ENCODE results near the gene MAP7D2. TPM values are rescaled to one million over a fixed set of nuclear protein-coding genes. Genes with fewer than 3 reads are reported as not detected.

MAP7D2 gene
- total and polyA plus RNA-seq, 4 experiments from 2014 or later = 0.14 to 0.17 TPM; not detected in 2

- DNase-seq = no peak
- H3K27me3 ChIP-seq (ENCODE audit: insufficient read depth, low read length) = no peaks in the 10 kb centered on the region
- H3K4me1 Mint-ChIP-seq = no peaks in the 10 kb centered on the region
Observed at GRCh38 chrX:20019672-20020365, 96.9 kb downstream of the MAP7D2 start.

DNA sequence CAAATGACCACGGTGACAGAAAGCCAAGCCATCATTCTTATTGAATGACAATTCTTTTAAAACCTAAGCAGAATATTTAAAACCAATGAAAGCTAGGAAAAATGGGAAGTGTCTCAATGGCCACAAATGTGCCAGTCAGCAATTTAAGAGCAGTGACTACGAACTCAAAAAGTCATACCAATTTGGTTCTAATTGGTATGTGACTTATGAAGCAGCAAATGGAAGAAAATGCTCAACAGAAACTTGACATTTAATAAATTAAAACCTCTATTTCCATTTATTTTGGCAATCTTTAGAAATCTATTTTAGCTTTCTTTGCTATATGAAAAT is 100.1 kb downstream of the MAP7D2 start:
- Mint-ChIP-seq H3K4me3 (no peak overlapping the region), H3K9me3 (peaks cover 3 to 22% (median 11%) of the 10 kb centered on the region in 8 donors), H3K27me3 (peaks cover 0 to 2% of the 10 kb centered on the region in 2 donors), H3K4me1 (no peaks in the 10 kb centered on the region), H3K36me3 (peaks cover 0 to 26% of the 10 kb centered on the region in 2 donors), H3K27ac (no peak overlapping the region)
- CTCF ChIA-PET (ENCODE audit: partially characterized antibody) = no interaction called here
- Histone ChIP-seq H3K27me3 (ENCODE audit: insufficient read depth, low read length) (no peaks in the 10 kb centered on the region), H3K27ac (ENCODE audit: low read depth, low read length) (no peak overlapping the region), H3K36me3 (ENCODE audit: insufficient read depth, low read length) (no peaks in the 10 kb centered on the region), H3K4me1 (ENCODE audit: insufficient read depth, low read length) (no peaks in the 10 kb centered on the region), H3K9me3 (ENCODE audit: control insufficient read depth in 1 of 2, low read length in 2 of 2) (no peaks in the 10 kb centered on the region), H3K4me3 (ENCODE audit: low read length in 2 of 2) (no peak overlapping the region)
- intact Hi-C loops (cut with micrococcal nuclease) = no loop called here
- POLR2A ChIA-PET (ENCODE audit: partially characterized antibody) = no interaction called here
- no peak for DNase-seq

More at GRCh38 chrX:20019672-20020365, 96.9 kb downstream of the MAP7D2 start:
- H3K4me1 ChIP-seq (ENCODE audit: insufficient read depth, low read length) = no peaks in the 10 kb centered on the region
- Mint-ChIP-seq H3K9me3 (peaks cover 3 to 21% (median 11%) of the 10 kb centered on the region in 8 donors), H3K4me3 (no peak overlapping the region), H3K27me3 (peaks cover 0 to 5% of the 10 kb centered on the region in 2 donors), H3K36me3 (peaks cover 0 to 38% of the 10 kb centered on the region in 2 donors), H3K27ac (no peak overlapping the region)
- no peaks in the 10 kb centered on the region for H3K36me3 ChIP-seq (ENCODE audit: insufficient read depth, low read length)
- H3K27ac ChIP-seq (ENCODE audit: low read depth, low read length) = no peak overlapping the region
- CTCF ChIA-PET (ENCODE audit: partially characterized antibody) = no interaction called here
- POLR2A ChIA-PET (ENCODE audit: partially characterized antibody) = no interaction called here
- no peak overlapping the region for H3K4me3 ChIP-seq (ENCODE audit: low read length in 2 of 2)
- H3K9me3 ChIP-seq (ENCODE audit: control insufficient read depth in 1 of 2, low read length in 2 of 2) = no peaks in the 10 kb centered on the region
- intact Hi-C loops (cut with micrococcal nuclease) = no loop called here

- H3K36me3 Mint-ChIP-seq = peaks cover 0 to 24% of the 10 kb centered on the region in 2 donors
- no peaks in the 10 kb centered on the region for H3K4me1 Mint-ChIP-seq
- no peak overlapping the region for H3K4me3 Mint-ChIP-seq
- no peak overlapping the region for H3K27ac Mint-ChIP-seq
- Histone ChIP-seq H3K9me3 (ENCODE audit: control insufficient read depth in 1 of 2, low read length in 2 of 2) (no peaks in the 10 kb centered on the region), H3K4me3 (ENCODE audit: low read length in 2 of 2) (no peak overlapping the region), H3K4me1 (ENCODE audit: insufficient read depth, low read length) (no peaks in the 10 kb centered on the region), H3K27me3 (ENCODE audit: insufficient read depth, low read length) (no peaks in the 10 kb centered on the region), H3K27ac (ENCODE audit: low read depth, low read length) (no peak overlapping the region), H3K36me3 (ENCODE audit: insufficient read depth, low read length) (no peaks in the 10 kb centered on the region)
- ChIA-PET CTCF (ENCODE audit: partially characterized antibody) (no interaction called here), POLR2A (ENCODE audit: partially characterized antibody) (no interaction called here)
- intact Hi-C loops (cut with micrococcal nuclease) = no loop called here
- H3K27me3 Mint-ChIP-seq = peaks cover 0 to 2% of the 10 kb centered on the region in 2 donors
- DNase-seq = no peak
- H3K9me3 Mint-ChIP-seq = peaks cover 3 to 22% (median 11%) of the 10 kb centered on the region in 8 donors
Observed at GRCh38 chrX:20015945-20016615, 100.6 kb downstream of the MAP7D2 start.

- POLR2A ChIA-PET (ENCODE audit: partially characterized antibody) = no interaction called here
- no peak overlapping the region for H3K27ac Mint-ChIP-seq
Observed at GRCh38 chrX:20015422-20015821, 101.3 kb downstream of the MAP7D2 start.

DNA sequence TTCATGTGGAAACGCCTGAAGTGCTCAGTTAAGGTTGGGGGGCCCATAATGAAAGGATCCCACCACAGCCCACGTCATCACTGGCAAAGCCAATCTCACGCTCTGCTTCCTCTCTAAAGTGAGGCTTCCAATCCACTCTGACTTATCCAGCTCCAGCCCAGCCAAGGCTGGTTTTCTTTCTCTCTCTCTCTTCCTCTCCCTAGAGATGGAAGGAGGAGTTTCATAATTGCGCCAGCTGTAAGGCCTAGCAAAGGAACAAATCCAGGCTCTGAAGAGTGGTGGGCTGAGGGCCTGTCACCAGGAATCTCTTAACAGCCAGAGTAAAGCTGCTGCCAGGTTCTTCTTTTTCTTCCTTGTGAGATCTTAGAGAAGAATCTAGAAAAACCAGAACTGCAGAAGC is 105.1 kb downstream of the MAP7D2 start:
- no peaks in the 10 kb centered on the region for H3K4me1 ChIP-seq (ENCODE audit: insufficient read depth, low read length)
- no peak overlapping the region for H3K27ac Mint-ChIP-seq
- no peaks in the 10 kb centered on the region for H3K36me3 ChIP-seq (ENCODE audit: insufficient read depth, low read length)
- H3K9me3 Mint-ChIP-seq = peaks cover 3 to 19% (median 9%) of the 10 kb centered on the region in 8 donors
- no peaks in the 10 kb centered on the region for H3K9me3 ChIP-seq (ENCODE audit: control insufficient read depth in 1 of 2, low read length in 2 of 2)
- ChIA-PET POLR2A (ENCODE audit: partially characterized antibody) (no interaction called here), CTCF (ENCODE audit: partially characterized antibody) (no interaction called here)
- H3K36me3 Mint-ChIP-seq = peaks cover 0 to 21% of the 10 kb centered on the region in 2 donors
- no peaks in the 10 kb centered on the region for H3K27me3 ChIP-seq (ENCODE audit: insufficient read depth, low read length)
- H3K4me1 Mint-ChIP-seq = no peaks in the 10 kb centered on the region
- H3K4me3 Mint-ChIP-seq = no peak overlapping the region
- H3K27me3 Mint-ChIP-seq = no peaks in the 10 kb centered on the region
- no peak overlapping the region for H3K4me3 ChIP-seq (ENCODE audit: low read length in 2 of 2)
- DNase-seq = no peak
- H3K27ac ChIP-seq (ENCODE audit: low read depth, low read length) = no peak overlapping the region
- intact Hi-C loops (cut with micrococcal nuclease) = no loop called here

More at GRCh38 chrX:20015422-20015821, 101.3 kb downstream of the MAP7D2 start:
- H3K27me3 Mint-ChIP-seq = peaks cover 0 to 2% of the 10 kb centered on the region in 2 donors
- Histone ChIP-seq H3K4me1 (ENCODE audit: insufficient read depth, low read length) (no peaks in the 10 kb centered on the region), H3K9me3 (ENCODE audit: control insufficient read depth in 1 of 2, low read length in 2 of 2) (no peaks in the 10 kb centered on the region), H3K27ac (ENCODE audit: low read depth, low read length) (no peak overlapping the region), H3K4me3 (ENCODE audit: low read length in 2 of 2) (no peak overlapping the region), H3K36me3 (ENCODE audit: insufficient read depth, low read length) (no peaks in the 10 kb centered on the region), H3K27me3 (ENCODE audit: insufficient read depth, low read length) (no peaks in the 10 kb centered on the region)
- CTCF ChIA-PET (ENCODE audit: partially characterized antibody) = no interaction called here
- DNase-seq = no peak
- no peaks in the 10 kb centered on the region for H3K4me1 Mint-ChIP-seq
- H3K9me3 Mint-ChIP-seq = peaks cover 3 to 22% (median 11%) of the 10 kb centered on the region in 8 donors
- intact Hi-C loops (cut with micrococcal nuclease) = no loop called here
- H3K36me3 Mint-ChIP-seq = peaks cover 0 to 24% of the 10 kb centered on the region in 2 donors
- H3K4me3 Mint-ChIP-seq = no peak overlapping the region

DNA sequence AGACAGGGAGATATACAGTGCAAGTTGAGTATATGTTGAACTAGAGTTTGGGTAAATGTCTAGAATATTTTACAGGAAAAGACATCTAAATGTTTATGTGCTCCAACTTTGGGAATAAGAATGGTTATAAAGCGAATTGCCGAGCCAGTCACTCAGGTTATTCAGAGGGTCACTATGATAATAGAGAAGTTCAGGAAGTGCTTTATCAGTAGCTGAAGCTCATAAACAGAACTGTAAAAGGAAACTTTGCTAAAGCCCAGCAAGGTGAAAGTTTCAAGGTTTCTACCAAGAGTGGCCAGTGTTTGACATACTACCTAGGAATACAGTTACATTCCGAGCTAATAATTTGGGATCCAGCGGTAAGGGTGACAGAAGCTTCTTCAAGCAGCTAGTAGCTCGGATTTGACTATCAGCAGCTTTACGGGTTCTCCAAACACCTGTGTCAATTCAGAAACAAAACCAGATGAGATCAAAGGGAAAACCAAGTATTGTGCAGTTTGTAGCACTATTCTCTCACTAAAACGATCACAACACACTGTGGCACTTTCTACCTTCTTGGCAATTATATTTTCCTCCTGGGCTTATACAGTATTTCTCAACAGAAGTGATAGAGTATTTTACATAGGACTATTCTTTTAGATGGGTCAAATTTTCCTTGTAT is 108.6 kb downstream of the MAP7D2 start:
- CTCF ChIA-PET (ENCODE audit: partially characterized antibody) = no interaction called here
- no peak for DNase-seq
- Mint-ChIP-seq H3K4me1 (no peaks in the 10 kb centered on the region), H3K27me3 (no peaks in the 10 kb centered on the region), H3K4me3 (peak overlapping the region in 1 of 8 donors; percentile 4), H3K27ac (no peak overlapping the region), H3K36me3 (no peaks in the 10 kb centered on the region), H3K9me3 (peaks cover 0 to 5% (median 0%) of the 10 kb centered on the region in 8 donors)
- Histone ChIP-seq H3K27ac (ENCODE audit: low read depth, low read length) (no peak overlapping the region), H3K9me3 (ENCODE audit: control insufficient read depth in 1 of 2, low read length in 2 of 2) (no peaks in the 10 kb centered on the region), H3K4me3 (ENCODE audit: low read length in 2 of 2) (no peak overlapping the region), H3K27me3 (ENCODE audit: insufficient read depth, low read length) (no peaks in the 10 kb centered on the region), H3K36me3 (ENCODE audit: insufficient read depth, low read length) (no peaks in the 10 kb centered on the region), H3K4me1 (ENCODE audit: insufficient read depth, low read length) (no peaks in the 10 kb centered on the region)
- POLR2A ChIA-PET (ENCODE audit: partially characterized antibody) = no interaction called here
- intact Hi-C loops (cut with micrococcal nuclease) = no loop called here

GRCh38 chrX:20005883-20006282 is 110.8 kb downstream of the MAP7D2 start:
- no peak for DNase-seq
- H3K9me3 ChIP-seq (ENCODE audit: control insufficient read depth in 1 of 2, low read length in 2 of 2) = no peaks in the 10 kb centered on the region
- no peaks in the 10 kb centered on the region for H3K4me1 ChIP-seq (ENCODE audit: insufficient read depth, low read length)
- H3K36me3 ChIP-seq (ENCODE audit: insufficient read depth, low read length) = no peaks in the 10 kb centered on the region
- no peak overlapping the region for H3K27ac ChIP-seq (ENCODE audit: low read depth, low read length)
- ChIA-PET CTCF (ENCODE audit: partially characterized antibody) (no interaction called here), POLR2A (ENCODE audit: partially characterized antibody) (no interaction called here)
- no peaks in the 10 kb centered on the region for H3K27me3 Mint-ChIP-seq
- no peak overlapping the region for H3K27ac Mint-ChIP-seq
- H3K4me1 Mint-ChIP-seq = no peaks in the 10 kb centered on the region
- H3K36me3 Mint-ChIP-seq = no peaks in the 10 kb centered on the region
- H3K4me3 Mint-ChIP-seq = no peak overlapping the region
- no peaks in the 10 kb centered on the region for H3K27me3 ChIP-seq (ENCODE audit: insufficient read depth, low read length)
- intact Hi-C loops (cut with micrococcal nuclease) = no loop called here
- no peak overlapping the region for H3K4me3 ChIP-seq (ENCODE audit: low read length in 2 of 2)
- H3K9me3 Mint-ChIP-seq = peaks cover 0 to 5% (median 0%) of the 10 kb centered on the region in 8 donors

Data from CD4-positive, alpha-beta memory T cell (primary cell).